Neural cell (in vitro differentiated cells): Measurements from ENCODE around the gene IMMP1L. TPM values are rescaled to one million over a fixed set of nuclear protein-coding genes. Genes with fewer than 3 reads are reported as not detected.

Experiments
- H2AFZ ChIP-seq: fragments of 200-600, 300-800 bp; sonication (generic), shearing (Covaris generic); 2 replicates; pipeline ENCODE4 v1.6.0; 2014; ENCODE audit warnings: low read depth, mild to moderate bottlenecking, antibody characterized with exemption, low read length, moderate library complexity
- H3F3A ChIP-seq: fragments of 200-600 bp; shearing (Covaris generic); 2 replicates; pipeline ENCODE4 v1.6.1; 2016; ENCODE audit warnings: mild to moderate bottlenecking, moderate library complexity, mixed read lengths, antibody characterized with exemption, low read length; ENCODE audit not compliant: insufficient read depth, poor library complexity, severe bottlenecking
- H3K27ac ChIP-seq: fragments of 200-600, 300-800 bp; sonication (generic), shearing (Covaris generic); 2 replicates; pipeline ENCODE4 v1.5.1; 2014; ENCODE audit warnings: mild to moderate bottlenecking, low read length, moderate library complexity
- H3K27me3 ChIP-seq: fragments of 300-800, 200-600 bp; sonication (generic), shearing (Covaris generic); 2 replicates; pipeline ENCODE4 v1.6.0; 2014; ENCODE audit warnings: mild to moderate bottlenecking, low read depth, low read length, moderate library complexity; ENCODE audit not compliant: insufficient read depth
- H3K36me3 ChIP-seq: fragments of 300-800, 200-600 bp; sonication (generic), shearing (Covaris generic); 2 replicates; pipeline ENCODE4 v1.5.1; 2014; ENCODE audit warnings: mild to moderate bottlenecking, antibody characterized with exemption, low read length, moderate library complexity; ENCODE audit not compliant: insufficient read depth
- H3K4me2 ChIP-seq: fragments of 300-800, 200-600 bp; sonication (generic), shearing (Covaris generic); 2 replicates; pipeline ENCODE4 v1.6.0; 2014; ENCODE audit warnings: mild to moderate bottlenecking, low read length
- H3K4me3 ChIP-seq: fragments of 300-800, 200-600 bp; sonication (generic), shearing (Covaris generic); 2 replicates; pipeline ENCODE4 v1.5.1; 2014; ENCODE audit warnings: mild to moderate bottlenecking, low read length, moderate library complexity
- H3K79me2 ChIP-seq: fragments of 200-600 bp; shearing (Covaris generic); replicated peaks from 2 replicates; pipeline ENCODE4 v1.6.0; 2014; ENCODE audit warnings: mild to moderate bottlenecking, low read length, moderate library complexity; ENCODE audit not compliant: insufficient read depth
- H3K9ac ChIP-seq: fragments of 300-800, 200-600 bp; sonication (generic), shearing (Covaris generic); 2 replicates; pipeline ENCODE4 v1.6.1; 2016; ENCODE audit warnings: mild to moderate bottlenecking, low read length, mixed read lengths
- H3K9me2 ChIP-seq: fragments of 200-600 bp; shearing (Covaris generic); 2 replicates; pipeline ENCODE4 v1.6.1; 2016; ENCODE audit warnings: mild to moderate bottlenecking, low read length, mixed read lengths; ENCODE audit not compliant: insufficient read depth
- H3K9me3 ChIP-seq: fragments of 200-600, 300-800 bp; sonication (generic), shearing (Covaris generic); 2 replicates; pipeline ENCODE4 v1.6.1; 2016; ENCODE audit warnings: mild to moderate bottlenecking, mixed run types, low read length, moderate library complexity, mixed read lengths
- H4K20me1 ChIP-seq: fragments of 200-600 bp; shearing (Covaris generic); 2 replicates; pipeline ENCODE4 v1.6.1; 2016; ENCODE audit warnings: mild to moderate bottlenecking, mixed run types; ENCODE audit not compliant: insufficient read depth
- CTCF ChIP-seq: fragments of 450-650 bp; IDR thresholded peaks from 2 replicates; pipeline ENCODE4 v1.5.1; 2014; ENCODE audit warnings: antibody characterized with exemption, mild to moderate bottlenecking, moderate library complexity; ENCODE audit not compliant: poor library complexity, severe bottlenecking
- EP300 ChIP-seq: fragments of 450-650 bp; conservative IDR thresholded peaks from 2 replicates; pipeline ENCODE4 v1.6.1; 2014; ENCODE audit warnings: antibody characterized with exemption, mild to moderate bottlenecking, moderate library complexity; ENCODE audit not compliant: poor library complexity, severe bottlenecking
- EZH2 ChIP-seq: fragments of 200-600, 300-800 bp; shearing (Covaris generic), sonication (generic); IDR thresholded peaks from 2 replicates; pipeline ENCODE4 v1.6.1; 2014; ENCODE audit warnings: antibody characterized with exemption, low read length, borderline replicate concordance, mild to moderate bottlenecking; ENCODE audit not compliant: insufficient read depth, poor library complexity, severe bottlenecking
- MXI1 ChIP-seq: fragments of 450-650 bp; conservative IDR thresholded peaks from 2 replicates; pipeline ENCODE4 v1.6.1; 2014; ENCODE audit warnings: antibody characterized with exemption, mild to moderate bottlenecking; ENCODE audit not compliant: poor library complexity, severe bottlenecking
- POLR2AphosphoS5 ChIP-seq: IDR thresholded peaks from 2 replicates; pipeline ENCODE4 v1.6.1; 2012
- RAD21 ChIP-seq: fragments of 450-650 bp; conservative IDR thresholded peaks from 2 replicates; pipeline ENCODE4 v1.6.1; 2014; ENCODE audit warnings: antibody characterized with exemption, mild to moderate bottlenecking, moderate library complexity
- REST ChIP-seq: IDR thresholded peaks from 2 replicates; pipeline ENCODE4 v1.6.1; 2012; ENCODE audit warnings: borderline replicate concordance
- SMC3 ChIP-seq: fragments of 450-650 bp; conservative IDR thresholded peaks from 2 replicates; pipeline ENCODE4 v1.6.1; 2014; ENCODE audit warnings: antibody characterized with exemption, mild to moderate bottlenecking, moderate library complexity; ENCODE audit not compliant: poor library complexity
- TAF1 ChIP-seq: IDR thresholded peaks from 2 replicates; pipeline ENCODE4 v1.6.1; 2012; ENCODE audit warnings: low read depth
- polyA plus RNA-seq: library from polyadenylated mRNA; depleted of rRNA; stranded (reverse); fragments of >200 nt; gene quantifications from 2 replicates; pipeline ENCODE4 v1.2.3, GENCODE V29; 2014

Gene IMMP1L
- polyA plus RNA-seq, 1 donor from 2014 or later: 386 TPM

- Histone ChIP-seq H3K79me2 (no peaks in the 10 kb centered on the region), H3K4me2 (no peak overlapping the region), H3K27ac (no peak overlapping the region), H3K4me3 (no peak overlapping the region), H3K27me3 (no peaks in the 10 kb centered on the region), H3K36me3 (no peaks in the 10 kb centered on the region), H3F3A (no peaks in the 10 kb centered on the region), H4K20me1 (no peaks in the 10 kb centered on the region), H2AFZ (no peak overlapping the region), H3K9me2 (no peaks in the 10 kb centered on the region), H3K9me3 (no peaks in the 10 kb centered on the region), H3K9ac (no peak overlapping the region)
- TF ChIP-seq MXI1 (no peak), EZH2 (no peak), RAD21 (no peak), POLR2AphosphoS5 (no peak), CTCF (no peak), EP300 (no peak), SMC3 (no peak), TAF1 (no peak), REST (no peak)
These were observed 60.4 kb downstream of the IMMP1L start for GRCh38 chr11:31449040-31449439.

- TF ChIP-seq CTCF (no peak), REST (no peak), EP300 (no peak), TAF1 (no peak), EZH2 (no peak), POLR2AphosphoS5 (no peak), RAD21 (no peak), SMC3 (no peak), MXI1 (no peak)
- no peak overlapping the region for H3K27ac ChIP-seq
- no peak overlapping the region for H3K9ac ChIP-seq
- H3F3A ChIP-seq: no peaks in the 10 kb centered on the region
- no peaks in the 10 kb centered on the region for H3K36me3 ChIP-seq
- H4K20me1 ChIP-seq: no peaks in the 10 kb centered on the region
- no peaks in the 10 kb centered on the region for H3K9me2 ChIP-seq
- no peaks in the 10 kb centered on the region for H3K27me3 ChIP-seq
- no peak overlapping the region for H2AFZ ChIP-seq
- no peaks in the 10 kb centered on the region for H3K79me2 ChIP-seq
- H3K9me3 ChIP-seq: no peaks in the 10 kb centered on the region
- H3K4me2 ChIP-seq: no peak overlapping the region
- H3K4me3 ChIP-seq: no peak overlapping the region
These were observed 63.8 kb downstream of the IMMP1L start for GRCh38 chr11:31445621-31446020.
